H9 (cell line): ENCODE results near the gene L3MBTL1. TPM values are rescaled to one million over a fixed set of nuclear protein-coding genes. Genes with fewer than 3 reads are reported as not detected.

Source experiments
- DNase-seq: peaks from one replicate; pipeline ENCODE4 v3.0.0-alpha.2; 2017
- H2AFZ ChIP-seq: one replicate; pipeline ENCODE4 v1.6.1; 2013; ENCODE audit warnings: mild to moderate bottlenecking, low read length, control low read depth, moderate library complexity
- H2AK5ac ChIP-seq: 2 replicates; pipeline ENCODE4 v1.6.1; 2013; ENCODE audit warnings: low read length, control low read depth, mixed read lengths; ENCODE audit not compliant: insufficient read length
- H2BK120ac ChIP-seq: one replicate; pipeline ENCODE4 v1.6.1; 2013; ENCODE audit warnings: low read depth, mild to moderate bottlenecking, low read length, control low read depth, inconsistent platforms; ENCODE audit not compliant: poor library complexity, severe bottlenecking
- H2BK12ac ChIP-seq: 2 replicates; pipeline ENCODE4 v1.6.1; 2013; ENCODE audit warnings: low read length, control low read depth, mixed read lengths, low read depth; ENCODE audit not compliant: insufficient read length
- H2BK15ac ChIP-seq: 2 replicates; pipeline ENCODE4 v1.6.1; 2013; ENCODE audit warnings: low read depth, low read length, control low read depth
- H2BK20ac ChIP-seq: one replicate; pipeline ENCODE4 v1.6.1; 2013; ENCODE audit warnings: low read depth, mild to moderate bottlenecking, low read length, control low read depth, inconsistent platforms; ENCODE audit not compliant: poor library complexity, severe bottlenecking
- H2BK5ac ChIP-seq: 2 replicates; pipeline ENCODE4 v1.6.1; 2013; ENCODE audit warnings: low read length, control low read depth, mixed read lengths; ENCODE audit not compliant: insufficient read length
- H3K14ac ChIP-seq: 2 replicates; pipeline ENCODE4 v1.6.1; 2013; ENCODE audit warnings: low read length, control low read depth; ENCODE audit not compliant: insufficient read depth
- H3K18ac ChIP-seq: 2 replicates; pipeline ENCODE4 v1.6.1; 2013; ENCODE audit warnings: low read depth, mild to moderate bottlenecking, mixed read lengths, low read length, control low read depth; ENCODE audit not compliant: insufficient read length
- H3K23ac ChIP-seq: 2 replicates; pipeline ENCODE4 v1.6.1; 2013; ENCODE audit warnings: low read length, control low read depth, mixed read lengths, low read depth; ENCODE audit not compliant: insufficient read length
- H3K23me2 ChIP-seq: 2 replicates; pipeline ENCODE4 v1.6.1; 2013; ENCODE audit warnings: low read depth, mild to moderate bottlenecking, mixed read lengths, low read length, control low read depth; ENCODE audit not compliant: insufficient read length, poor library complexity, severe bottlenecking
- H3K27ac ChIP-seq: 2 replicates; pipeline ENCODE4 v1.5.1; 2013; ENCODE audit warnings: low read length, control low read depth, mixed read lengths, low read depth; ENCODE audit not compliant: insufficient read length
- H3K27me3 ChIP-seq: 2 replicates; pipeline ENCODE4 v1.6.1; 2013; ENCODE audit warnings: low read length, control low read depth, inconsistent platforms; ENCODE audit not compliant: insufficient read depth
- H3K4ac ChIP-seq: 2 replicates; pipeline ENCODE4 v1.6.1; 2013; ENCODE audit warnings: low read depth, mild to moderate bottlenecking, control low read depth, inconsistent platforms, low read length, moderate library complexity
- H3K4me1 ChIP-seq: 2 replicates; pipeline ENCODE4 v1.6.1; 2013; ENCODE audit warnings: low read length, control low read depth, inconsistent platforms; ENCODE audit not compliant: insufficient read depth
- H3K4me2 ChIP-seq: 2 replicates; pipeline ENCODE4 v1.6.1; 2013; ENCODE audit warnings: low read length, control low read depth, mixed read lengths; ENCODE audit not compliant: insufficient read length, insufficient read depth
- H3K56ac ChIP-seq: 2 replicates; pipeline ENCODE4 v1.6.1; 2013; ENCODE audit warnings: low read depth, mild to moderate bottlenecking, mixed read lengths, low read length, control low read depth; ENCODE audit not compliant: insufficient read length
- H3K79me1 ChIP-seq: 2 replicates; pipeline ENCODE4 v1.6.1; 2013; ENCODE audit warnings: low read depth, mild to moderate bottlenecking, moderate library complexity, low read length, control low read depth, inconsistent platforms; ENCODE audit not compliant: insufficient read depth, poor library complexity, severe bottlenecking
- H3K79me2 ChIP-seq: 2 replicates; pipeline ENCODE4 v1.6.1; 2013; ENCODE audit warnings: low read length, control low read depth, inconsistent platforms; ENCODE audit not compliant: insufficient read depth
- H3K9ac ChIP-seq: 2 replicates; pipeline ENCODE4 v1.6.1; 2013; ENCODE audit warnings: low read length, control low read depth, mixed read lengths; ENCODE audit not compliant: insufficient read length; ENCODE audit errors: extremely low read depth
- H3K9me3 ChIP-seq: one replicate; pipeline ENCODE4 v1.6.1; 2013; ENCODE audit warnings: low read depth, low read length, inconsistent platforms; ENCODE audit not compliant: control insufficient read depth
- H3T11ph ChIP-seq: one replicate; pipeline ENCODE4 v1.6.1; 2013; ENCODE audit warnings: mild to moderate bottlenecking, low read length, control low read depth, inconsistent platforms
- H4K20me1 ChIP-seq: one replicate; pipeline ENCODE4 v1.6.1; 2013; ENCODE audit not compliant: control insufficient read depth, insufficient read length, insufficient read depth
- H4K5ac ChIP-seq: 2 replicates; pipeline ENCODE4 v1.6.1; 2013; ENCODE audit warnings: low read depth, mild to moderate bottlenecking, mixed read lengths, low read length, control low read depth; ENCODE audit not compliant: insufficient read length
- H4K8ac ChIP-seq: replicated peaks from 2 replicates; pipeline ENCODE4 v1.6.1; 2013; ENCODE audit warnings: low read length, control low read depth, mixed read lengths, low read depth; ENCODE audit not compliant: insufficient read length
- H4K91ac ChIP-seq: 2 replicates; pipeline ENCODE4 v1.6.1; 2013; ENCODE audit warnings: low read depth, mild to moderate bottlenecking, moderate library complexity, mixed read lengths, low read length, control low read depth; ENCODE audit not compliant: insufficient read length
- H3K27ac Mint-ChIP-seq, 3 experiments: 2 replicates in 2 of 3; 3 replicates in 1 of 3; pipeline ENCODE4 v1.8.0; 2020 to 2021; ENCODE audit warnings: mixed read lengths in 3 of 3, mild to moderate bottlenecking in 1 of 3, moderate library complexity in 1 of 3
- H3K27me3 Mint-ChIP-seq: 2 replicates; pipeline ENCODE4 v1.8.0; 2021; ENCODE audit warnings: low read depth, mild to moderate bottlenecking, moderate library complexity, mixed read lengths
- H3K36me3 Mint-ChIP-seq, 3 experiments: 2 replicates in 2 of 3; 3 replicates in 1 of 3; pipeline ENCODE4 v1.8.0; 2020 to 2021; ENCODE audit warnings: low read depth in 3 of 3, mixed read lengths in 3 of 3; ENCODE audit not compliant: insufficient read depth in 1 of 3
- H3K4me1 Mint-ChIP-seq, 2 experiments: 2 replicates each; pipeline ENCODE4 v1.8.0; 2020; ENCODE audit warnings: mixed read lengths in 2 of 2
- H3K4me3 Mint-ChIP-seq, 2 experiments: 2 replicates in 1 of 2; 3 replicates in 1 of 2; pipeline ENCODE4 v1.8.0; 2020 to 2021; ENCODE audit warnings: mild to moderate bottlenecking in 2 of 2, mixed read lengths in 2 of 2, moderate library complexity in 1 of 2
- H3K9me3 Mint-ChIP-seq, 2 experiments: 2 replicates in 1 of 2; 3 replicates in 1 of 2; pipeline ENCODE4 v1.8.0; 2020; ENCODE audit warnings: mild to moderate bottlenecking in 2 of 2, mixed read lengths in 2 of 2, moderate library complexity in 1 of 2
- WGBS: extraction: QIAGEN DNeasy Blood & Tissue Kit; methylation state at CpG from one replicate; pipeline ENCODE4 v1.1.7; 2013; ENCODE audit warnings: missing lambda C conversion rate, low lambda C conversion rate, mixed read lengths; ENCODE audit not compliant: insufficient read length; ENCODE audit errors: extremely low coverage; 5-methylcytosine and 5-hydroxymethylcytosine counted together
- total RNA-seq: library from RNA; stranded (reverse); gene quantifications from 2 replicates; pipeline ENCODE4 v1.2.1, GENCODE V29; 2021
- TF ChIP-seq, protein P1 (sequence below): fragments of 200-600 bp; sonication (generic); conservative IDR thresholded peaks from 3 replicates; pipeline ENCODE4 v1.8.0; 2021; ENCODE audit warnings: antibody characterized with exemption, mild to moderate bottlenecking

The L3MBTL1 gene
- total RNA-seq, 1 experiment from 2014 or later, result 19.9 TPM

- no peak for DNase-seq
- no peak overlapping the region for H4K8ac ChIP-seq
These were observed 41.9 kb upstream of the L3MBTL1 start for GRCh38 chr20:43465625-43465943.

More at GRCh38 chr20:43465625-43465943, 41.9 kb upstream of the L3MBTL1 start:
- Histone ChIP-seq H3K18ac (no peak overlapping the region), H3K4me2 (no peak overlapping the region), H3K79me2 (no peaks in the 10 kb centered on the region), H4K20me1 (no peaks in the 10 kb centered on the region), H4K5ac (no peak overlapping the region), H4K91ac (no peak overlapping the region), H2BK12ac (no peak overlapping the region), H3K4me1 (no peaks in the 10 kb centered on the region), H3K23me2 (no peaks in the 10 kb centered on the region), H2BK20ac (no peak overlapping the region), H2AFZ (no peak overlapping the region), H2AK5ac (no peak overlapping the region), H3T11ph (no peak overlapping the region), H2BK5ac (no peak overlapping the region), H3K14ac (no peak overlapping the region), H3K9me3 (no peaks in the 10 kb centered on the region), H3K56ac (no peak overlapping the region), H3K23ac (no peak overlapping the region), H3K27ac (no peak overlapping the region), H3K9ac (no peak overlapping the region), H2BK120ac (no peak overlapping the region), H3K4ac (no peak overlapping the region), H2BK15ac (no peak overlapping the region), H3K79me1 (no peaks in the 10 kb centered on the region), H3K27me3 (no peaks in the 10 kb centered on the region)
- WGBS, result no CpG with 5 or more reads among the region's 2 CpGs
- peaks cover 32 to 69% (median 55%) of the 10 kb centered on the region in 3 experiments for H3K36me3 Mint-ChIP-seq
- H3K4me1 Mint-ChIP-seq, result peaks cover 5% of the 10 kb centered on the region in 2 experiments
- no peak overlapping the region for H3K4me3 Mint-ChIP-seq
- H3K27me3 Mint-ChIP-seq, result no peaks in the 10 kb centered on the region
- H3K27ac Mint-ChIP-seq, result no peak overlapping the region; a peak in 1 of 7 replicates
- no peaks in the 10 kb centered on the region for H3K9me3 Mint-ChIP-seq
- TF ChIP-seq, protein P1, sequence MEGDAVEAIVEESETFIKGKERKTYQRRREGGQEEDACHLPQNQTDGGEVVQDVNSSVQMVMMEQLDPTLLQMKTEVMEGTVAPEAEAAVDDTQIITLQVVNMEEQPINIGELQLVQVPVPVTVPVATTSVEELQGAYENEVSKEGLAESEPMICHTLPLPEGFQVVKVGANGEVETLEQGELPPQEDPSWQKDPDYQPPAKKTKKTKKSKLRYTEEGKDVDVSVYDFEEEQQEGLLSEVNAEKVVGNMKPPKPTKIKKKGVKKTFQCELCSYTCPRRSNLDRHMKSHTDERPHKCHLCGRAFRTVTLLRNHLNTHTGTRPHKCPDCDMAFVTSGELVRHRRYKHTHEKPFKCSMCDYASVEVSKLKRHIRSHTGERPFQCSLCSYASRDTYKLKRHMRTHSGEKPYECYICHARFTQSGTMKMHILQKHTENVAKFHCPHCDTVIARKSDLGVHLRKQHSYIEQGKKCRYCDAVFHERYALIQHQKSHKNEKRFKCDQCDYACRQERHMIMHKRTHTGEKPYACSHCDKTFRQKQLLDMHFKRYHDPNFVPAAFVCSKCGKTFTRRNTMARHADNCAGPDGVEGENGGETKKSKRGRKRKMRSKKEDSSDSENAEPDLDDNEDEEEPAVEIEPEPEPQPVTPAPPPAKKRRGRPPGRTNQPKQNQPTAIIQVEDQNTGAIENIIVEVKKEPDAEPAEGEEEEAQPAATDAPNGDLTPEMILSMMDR, result no peak
